HFFc6 (cell line): ENCODE results near the gene NMD3. TPM values are rescaled to one million over a fixed set of nuclear protein-coding genes. Genes with fewer than 3 reads are reported as not detected.
"Not testable (repeated sequence)": the region's sequence is repeated elsewhere in the genome, so short reads cannot be mapped to it uniquely, and the experiment has no call there.

ENCODE experiments used
- DNase-seq: peaks from one replicate; pipeline ENCODE4 v3.0.0-alpha.2; 2018
- H3K27ac Mint-ChIP-seq: 2 replicates; pipeline ENCODE4 v1.8.0; 2020; ENCODE audit warnings: mild to moderate bottlenecking, mixed read lengths
- H3K27me3 Mint-ChIP-seq: 2 replicates; pipeline ENCODE4 v1.8.0; 2021; ENCODE audit warnings: mild to moderate bottlenecking, moderate library complexity, mixed read lengths; ENCODE audit not compliant: insufficient read depth
- H3K36me3 Mint-ChIP-seq: 2 replicates; pipeline ENCODE4 v1.8.0; 2021; ENCODE audit warnings: low read depth, mixed read lengths
- H3K4me1 Mint-ChIP-seq: 2 replicates; pipeline ENCODE4 v1.8.0; 2020; ENCODE audit warnings: low read depth, mixed read lengths
- H3K4me3 Mint-ChIP-seq: 2 replicates; pipeline ENCODE4 v1.8.0; 2020; ENCODE audit warnings: mild to moderate bottlenecking, moderate library complexity, mixed read lengths
- H3K9me3 Mint-ChIP-seq: 2 replicates; pipeline ENCODE4 v1.8.0; 2020; ENCODE audit warnings: mild to moderate bottlenecking, mixed read lengths
- long read RNA-seq: library from polyadenylated mRNA; unstranded; transcript quantifications from one replicate; pipeline ENCODE4 v2.0.0, GENCODE V29; 2019
- total RNA-seq, 6 experiments: library from RNA; stranded (reverse); fragmentation: NEBNext Ultra II Directional; extraction: Animal tissue kit (Norgen Biotek cat#: 25700); gene quantifications; 2 replicates in 1 of 6; 3 replicates in 5 of 6; pipeline ENCODE4 v1.2.3, GENCODE V29; 2021
- TF ChIP-seq, protein P1 (sequence below): fragments of 200-600 bp; sonication (generic); IDR thresholded peaks from 2 replicates; pipeline ENCODE4 v1.5.0; 2021; ENCODE audit warnings: antibody characterized with exemption, mild to moderate bottlenecking

The NMD3 gene
- 10 to 100 TPM; 56.8 to 72.3 (median 64.3) TPM for total RNA-seq
- long read RNA-seq, transcript NMD3-201 (16 exons, 3,049 nt) = major isoform, 37 of 73 reads
- long read RNA-seq, partial matches to known transcripts = 8 of 73 reads
- long read RNA-seq, other reads (novel, unspliced or antisense) = 26 of 73 reads

DNA sequence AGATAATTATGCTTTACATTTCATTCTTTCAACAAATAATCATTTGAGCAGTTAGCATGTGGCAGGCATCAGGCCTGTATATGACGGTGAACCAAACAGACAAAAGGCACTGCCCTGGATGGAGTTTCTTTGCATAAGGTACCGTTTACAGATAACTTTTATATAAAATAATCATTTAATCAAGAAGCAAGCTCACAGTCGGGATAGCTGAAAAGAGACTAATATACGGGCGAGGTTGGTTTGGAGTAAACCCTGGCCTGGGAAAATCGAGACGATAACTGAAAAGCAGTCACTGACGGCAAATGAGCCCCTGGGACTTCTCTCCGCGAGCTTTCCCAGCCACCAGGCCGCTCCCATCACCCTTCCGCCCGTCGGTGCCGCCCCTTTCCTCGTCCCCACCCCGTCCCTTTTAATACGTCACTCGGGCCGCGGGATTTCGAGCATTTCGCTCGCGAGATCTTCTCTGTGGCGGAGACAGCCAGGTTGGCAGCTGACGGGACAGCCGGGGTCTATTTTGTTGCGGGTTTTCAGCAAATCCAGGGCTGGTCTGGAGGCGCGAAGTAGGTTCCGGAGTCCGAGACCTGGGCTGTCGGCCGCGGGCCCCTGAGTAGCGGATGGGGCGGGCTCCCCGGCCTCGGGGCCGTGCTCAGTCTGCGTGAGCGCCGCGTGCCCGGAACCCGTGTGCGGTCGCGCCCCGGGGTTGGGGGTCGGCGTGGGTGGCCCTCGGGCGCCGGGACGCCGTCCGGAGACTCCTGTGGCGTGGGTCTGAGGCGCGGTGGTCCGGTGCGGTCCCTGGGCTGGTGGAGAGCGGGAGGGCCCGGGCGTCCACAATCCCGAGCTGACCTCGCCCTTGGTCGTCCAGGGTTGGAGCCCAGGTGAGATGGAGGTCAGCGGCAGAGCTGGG, at the start of gene NMD3:
Gene NMD3, plus strand, starts transcription at position 462 of the 904 bp plus-strand sequence. CDS start 703 bp downstream, outside the sequence.
- peak; percentile 83 for DNase-seq
- Mint-ChIP-seq H3K27me3 (no peaks in the 10 kb centered on the region), H3K36me3 (peaks cover 13% of the 10 kb centered on the region), H3K4me3 (peak within 1 kb of the TSS; percentile 97), H3K9me3 (0 out of 2 replicates have a peak, but pooled peaks cover 4% of the 10 kb centered on the region), H3K4me1 (peaks cover 38% of the 10 kb centered on the region), H3K27ac (peak within 1 kb of the TSS; percentile 88)
- TF ChIP-seq, protein P1, sequence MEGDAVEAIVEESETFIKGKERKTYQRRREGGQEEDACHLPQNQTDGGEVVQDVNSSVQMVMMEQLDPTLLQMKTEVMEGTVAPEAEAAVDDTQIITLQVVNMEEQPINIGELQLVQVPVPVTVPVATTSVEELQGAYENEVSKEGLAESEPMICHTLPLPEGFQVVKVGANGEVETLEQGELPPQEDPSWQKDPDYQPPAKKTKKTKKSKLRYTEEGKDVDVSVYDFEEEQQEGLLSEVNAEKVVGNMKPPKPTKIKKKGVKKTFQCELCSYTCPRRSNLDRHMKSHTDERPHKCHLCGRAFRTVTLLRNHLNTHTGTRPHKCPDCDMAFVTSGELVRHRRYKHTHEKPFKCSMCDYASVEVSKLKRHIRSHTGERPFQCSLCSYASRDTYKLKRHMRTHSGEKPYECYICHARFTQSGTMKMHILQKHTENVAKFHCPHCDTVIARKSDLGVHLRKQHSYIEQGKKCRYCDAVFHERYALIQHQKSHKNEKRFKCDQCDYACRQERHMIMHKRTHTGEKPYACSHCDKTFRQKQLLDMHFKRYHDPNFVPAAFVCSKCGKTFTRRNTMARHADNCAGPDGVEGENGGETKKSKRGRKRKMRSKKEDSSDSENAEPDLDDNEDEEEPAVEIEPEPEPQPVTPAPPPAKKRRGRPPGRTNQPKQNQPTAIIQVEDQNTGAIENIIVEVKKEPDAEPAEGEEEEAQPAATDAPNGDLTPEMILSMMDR = no peak

DNA sequence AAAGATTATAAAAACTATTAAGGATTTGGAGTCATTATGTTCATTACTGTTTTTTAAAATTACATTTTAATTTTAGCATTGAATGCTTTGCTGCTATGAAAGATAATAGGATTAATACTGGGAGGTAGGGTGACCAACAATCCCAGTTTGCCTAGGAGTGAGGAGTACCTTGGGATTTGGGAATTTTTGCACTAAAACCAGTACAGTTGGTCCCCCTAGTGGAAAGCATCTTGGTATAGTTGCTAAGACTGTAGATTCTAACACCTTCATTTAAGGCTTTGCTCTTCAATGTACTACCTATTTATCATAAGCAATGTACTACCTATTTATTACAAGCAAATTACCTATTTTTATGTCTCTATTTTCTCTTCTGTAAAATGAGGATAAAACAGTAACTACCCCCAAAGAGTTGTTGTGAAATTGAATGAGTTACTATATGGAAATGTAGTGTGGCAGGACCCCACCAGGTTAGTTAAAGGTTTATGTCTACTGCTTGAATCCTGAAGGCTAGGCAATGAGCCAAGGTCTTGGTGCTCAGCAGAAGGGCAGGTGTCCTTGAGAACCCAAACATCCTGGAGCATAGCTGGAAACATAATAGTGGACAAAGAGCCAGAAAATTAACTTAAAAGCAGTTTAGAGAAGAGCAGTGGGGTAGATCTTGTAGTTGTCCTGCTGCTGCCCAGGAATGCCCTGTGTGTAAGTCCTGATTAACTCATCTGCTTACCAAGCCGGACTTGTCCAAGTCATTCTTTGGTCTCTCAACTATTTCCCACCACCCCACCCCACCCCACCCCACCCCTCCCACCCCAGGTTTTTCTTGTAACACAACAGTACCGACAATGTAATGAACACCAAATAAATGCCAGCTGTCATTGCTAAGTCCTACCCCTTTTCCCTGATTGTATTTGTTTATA, 49.2 kb upstream of the NMD3 start:
- H3K4me1 Mint-ChIP-seq = no peaks in the 10 kb centered on the region
- H3K27me3 Mint-ChIP-seq = no peaks in the 10 kb centered on the region; the same call in 1 of the 2 replicates
- TF ChIP-seq, protein P1 = peak; percentile 21; the same call in 1 of the 2 replicates
- DNase-seq = no peak
- H3K9me3 Mint-ChIP-seq = peaks cover 4% of the 10 kb centered on the region
- no peaks in the 10 kb centered on the region for H3K36me3 Mint-ChIP-seq
- no peak overlapping the region for H3K27ac Mint-ChIP-seq
- H3K4me3 Mint-ChIP-seq = no peak overlapping the region

DNA sequence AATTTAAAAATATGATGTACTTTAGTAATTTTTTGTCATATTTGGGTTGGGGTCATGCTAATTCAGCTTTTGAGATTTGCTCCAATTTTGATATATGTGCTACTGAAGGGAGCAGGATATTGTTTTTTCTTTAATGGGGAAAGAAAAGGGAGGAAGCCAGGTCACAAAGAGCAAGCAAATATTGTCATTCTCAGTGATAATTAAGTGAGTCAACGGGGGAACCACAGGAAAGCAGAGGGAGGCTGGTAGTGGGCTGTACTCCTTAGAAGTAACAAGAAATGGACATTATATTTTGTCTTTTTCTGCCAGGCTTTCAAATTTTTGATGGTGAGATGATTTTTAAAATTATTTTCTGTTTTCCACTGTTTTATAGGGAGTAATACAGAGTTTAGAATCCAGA, 45.6 kb upstream of the NMD3 start:
- TF ChIP-seq, protein P1 = no peak
- no peaks in the 10 kb centered on the region for H3K27me3 Mint-ChIP-seq
- no peaks in the 10 kb centered on the region for H3K36me3 Mint-ChIP-seq
- H3K4me1 Mint-ChIP-seq = no peaks in the 10 kb centered on the region
- H3K4me3 Mint-ChIP-seq = no peak overlapping the region
- no peak for DNase-seq
- H3K9me3 Mint-ChIP-seq = peaks cover 4% of the 10 kb centered on the region
- no peak overlapping the region for H3K27ac Mint-ChIP-seq

DNA sequence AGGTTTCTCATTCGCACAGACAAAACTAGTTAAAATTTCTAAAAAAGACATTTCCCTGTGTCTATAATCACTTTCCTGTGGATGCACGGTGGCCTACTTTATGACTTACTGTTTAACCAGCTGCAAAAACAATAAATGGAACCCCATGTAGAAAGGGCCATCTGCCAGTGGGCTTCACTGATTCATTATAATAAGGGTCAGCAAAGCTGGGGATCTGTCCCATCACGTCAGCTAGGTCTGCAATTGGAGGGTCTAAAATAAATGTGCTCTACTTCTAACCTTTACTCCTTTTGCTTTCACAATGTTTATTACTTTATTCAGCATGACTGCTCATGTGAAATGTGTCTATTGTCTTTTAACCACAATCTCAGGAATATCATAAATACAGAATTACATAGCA, 43.1 kb upstream of the NMD3 start:
- Mint-ChIP-seq H3K27ac (no peak overlapping the region), H3K4me3 (no peak overlapping the region), H3K36me3 (no peaks in the 10 kb centered on the region), H3K4me1 (no peaks in the 10 kb centered on the region), H3K9me3 (peaks cover 4% of the 10 kb centered on the region), H3K27me3 (no peaks in the 10 kb centered on the region)
- no peak for DNase-seq
- TF ChIP-seq, protein P1 = no peak

DNA sequence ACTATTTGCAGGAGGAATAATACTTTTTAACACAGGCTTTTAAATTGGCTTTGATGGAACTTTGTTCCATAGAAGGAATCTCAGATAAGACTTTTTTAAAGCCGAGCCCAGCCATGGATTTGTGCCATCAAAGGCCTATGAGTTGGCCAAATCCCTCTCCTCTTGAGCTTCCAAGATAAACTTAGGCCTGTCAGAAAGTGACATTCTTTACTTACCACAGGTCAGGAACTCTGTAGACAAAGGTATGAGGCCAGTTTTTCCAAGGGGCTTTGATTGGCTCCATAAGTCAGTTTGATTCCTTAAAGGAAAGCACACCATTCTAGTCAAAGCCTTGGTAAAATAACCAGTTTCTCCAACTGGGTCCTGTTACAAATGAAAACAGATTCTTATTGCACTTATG, 39.7 kb upstream of the NMD3 start:
- H3K27me3 Mint-ChIP-seq, H3K36me3 Mint-ChIP-seq, DNase-seq, H3K9me3 Mint-ChIP-seq, H3K27ac Mint-ChIP-seq, H3K4me3 Mint-ChIP-seq, H3K4me1 Mint-ChIP-seq: not testable (repeated sequence)
